Thoracic aorta (tissue), 2 donors: ENCODE results near the gene GAB2. TPM values are rescaled to one million over a fixed set of nuclear protein-coding genes. Genes with fewer than 3 reads are reported as not detected.
"Not testable (repeated sequence)": the region's sequence is repeated elsewhere in the genome, so short reads cannot be mapped to it uniquely, and the experiment has no call there.

Experiments used
- ATAC-seq: fragments of 150-250 bp; one replicate; pipeline ENCODE4 v1.8.0; 2017; ENCODE audit warnings: low read depth; ENCODE audit not compliant: insufficient number of reproducible peaks, low FRiP score
- DNase-seq: peaks from one replicate; pipeline ENCODE4 v3.0.0-alpha.2; 2020; ENCODE audit warnings: low spot score
- H3K27ac ChIP-seq, 2 donors: fragments of 200-600 bp; sonication (generic); 1 replicate in 1 of 2; 2 replicates in 1 of 2; pipeline ENCODE4 v1.5.1; 2016; ENCODE audit warnings: mild to moderate bottlenecking in 2 of 2, moderate library complexity in 2 of 2
- H3K27me3 ChIP-seq: fragments of 200-600 bp; sonication (generic); replicated peaks from 2 replicates; pipeline ENCODE4 v1.6.0; 2016; ENCODE audit warnings: mild to moderate bottlenecking; ENCODE audit not compliant: insufficient read depth
- H3K36me3 ChIP-seq: fragments of 200-600 bp; sonication (generic); one replicate; pipeline ENCODE4 v1.5.1; 2016
- H3K4me1 ChIP-seq, 2 donors: fragments of 200-600 bp; sonication (generic); 1 replicate in 1 of 2; 2 replicates in 1 of 2; pipeline versions ENCODE4 v1.5.1 to v1.6.0; 2016; ENCODE audit warnings: low read depth in 2 of 2, mild to moderate bottlenecking in 1 of 2; ENCODE audit not compliant: control insufficient read depth in 1 of 2
- H3K4me3 ChIP-seq: fragments of 200-600 bp; sonication (generic); 2 replicates; pipeline ENCODE4 v1.5.1; 2016; ENCODE audit warnings: mild to moderate bottlenecking
- H3K9me3 ChIP-seq: fragments of 200-600 bp; sonication (generic); 2 replicates; pipeline ENCODE4 v1.5.1; 2016
- CTCF ChIP-seq: fragments of 200-600 bp; sonication (generic); IDR thresholded peaks from one replicate; pipeline ENCODE4 v1.5.1; 2019; ENCODE audit warnings: antibody characterized with exemption
- total RNA-seq, 2 donors: library from RNA; depleted of rRNA; stranded (reverse); fragments of >200 nt; gene quantifications; one replicate each; pipeline versions ENCODE4 v1.1.0 to v1.2.3, GENCODE V29; 2016

Gene GAB2
- total RNA-seq, 2 donors from 2014 or later = 65.4 to 91.5 TPM

GRCh38 chr11:78226684-78227680 is 190.6 kb downstream of the GAB2 start:
- DNase-seq = no peak
- H3K27me3 ChIP-seq = no peaks in the 10 kb centered on the region
- TF ChIP-seq CTCF = no peak
- peaks cover 3 to 26% of the 10 kb centered on the region in 2 donors for H3K4me1 ChIP-seq
- H3K9me3 ChIP-seq = no peaks in the 10 kb centered on the region
- ATAC-seq = no peak
- H3K27ac ChIP-seq = no peak overlapping the region
- H3K4me3 ChIP-seq = no peak overlapping the region
- H3K36me3 ChIP-seq = peaks cover 35% of the 10 kb centered on the region

DNA sequence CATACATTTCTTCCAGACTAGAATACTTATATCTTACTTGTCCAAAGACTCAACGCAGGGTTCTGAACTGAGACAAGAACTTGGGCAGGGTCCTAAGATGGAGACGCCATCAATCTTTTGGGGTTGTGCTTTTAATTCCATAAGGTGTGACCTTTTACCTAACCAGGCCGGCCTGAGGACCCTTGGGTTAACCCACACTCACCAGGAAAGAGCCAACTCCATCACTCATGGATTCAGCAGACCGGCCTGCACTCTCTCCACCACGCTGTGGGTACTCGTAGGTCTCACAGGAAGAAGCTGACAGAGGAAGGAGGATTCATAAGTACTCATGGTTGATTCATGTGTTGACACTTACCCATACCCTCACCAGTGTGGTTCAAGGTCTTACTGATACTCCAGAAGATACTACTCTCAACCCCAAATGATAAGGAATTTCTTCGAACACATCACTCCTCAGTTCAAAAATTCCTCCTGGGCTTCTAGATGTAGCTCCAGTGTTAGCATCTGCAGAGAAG is 192.7 kb downstream of the GAB2 start:
- H3K36me3 ChIP-seq = peaks cover 55% of the 10 kb centered on the region
- no peak overlapping the region for H3K4me3 ChIP-seq
- no peak for DNase-seq
- H3K9me3 ChIP-seq = no peaks in the 10 kb centered on the region
- H3K4me1 ChIP-seq = peaks cover 0 to 6% of the 10 kb centered on the region in 2 donors
- no peak for ATAC-seq
- H3K27me3 ChIP-seq = no peaks in the 10 kb centered on the region
- no peak overlapping the region for H3K27ac ChIP-seq
- no peak for TF ChIP-seq CTCF

- H3K4me1 ChIP-seq = peaks cover 0 to 1% of the 10 kb centered on the region in 2 donors
- ATAC-seq = no peak
- no peak for DNase-seq
- peaks cover 59% of the 10 kb centered on the region for H3K36me3 ChIP-seq
- no peak overlapping the region for H3K4me3 ChIP-seq
- TF ChIP-seq CTCF = no peak
- H3K27me3 ChIP-seq = no peaks in the 10 kb centered on the region
- H3K27ac ChIP-seq = no peak overlapping the region
- H3K9me3 ChIP-seq = no peaks in the 10 kb centered on the region
Measured at GRCh38 chr11:78224506-78224905, 193.1 kb downstream of the GAB2 start.

DNA sequence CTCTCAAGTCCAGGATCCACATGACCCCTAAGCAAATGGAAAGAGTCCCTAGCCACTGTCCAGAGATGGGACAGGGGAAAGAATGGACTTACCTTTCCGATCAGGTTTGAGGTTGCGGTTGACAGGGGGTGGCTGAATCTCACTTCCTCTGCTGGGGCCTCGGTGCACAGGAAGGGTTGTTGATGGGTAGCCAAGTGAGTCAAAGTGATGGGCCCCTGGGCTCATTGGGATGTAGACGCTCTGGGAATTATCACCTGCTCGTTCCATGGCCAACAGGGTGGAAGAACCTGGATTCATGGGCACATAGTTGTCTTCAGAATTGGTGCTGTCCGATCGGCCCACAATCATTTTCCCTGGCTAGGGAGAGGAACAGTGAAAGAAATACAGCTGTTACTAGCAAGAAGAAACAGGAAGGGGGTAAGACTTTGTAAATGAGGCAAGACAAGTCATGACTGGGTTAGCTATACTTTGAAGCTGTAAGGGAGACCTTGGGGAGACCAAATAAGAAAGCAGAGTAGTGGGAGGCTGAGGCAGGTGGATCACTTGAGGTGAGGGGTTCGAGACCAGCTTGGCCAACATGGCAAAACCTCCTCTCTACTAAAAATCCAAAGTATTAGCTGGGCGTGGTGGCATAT is 194.2 kb downstream of the GAB2 start:
- ATAC-seq (no peak), DNase-seq (no peak)
- Histone ChIP-seq H3K36me3 (peaks cover 68% of the 10 kb centered on the region), H3K27me3 (no peaks in the 10 kb centered on the region), H3K4me1 (no peaks in the 10 kb centered on the region), H3K9me3 (no peaks in the 10 kb centered on the region), H3K27ac (no peak overlapping the region), H3K4me3 (no peak overlapping the region)
- TF ChIP-seq CTCF = no peak

- H3K4me3 ChIP-seq, H3K27ac ChIP-seq, H3K9me3 ChIP-seq, ATAC-seq, H3K27me3 ChIP-seq, H3K4me1 ChIP-seq, DNase-seq: not testable (repeated sequence)
- H3K36me3 ChIP-seq = peaks cover 72% of the 10 kb centered on the region
Measured at GRCh38 chr11:78222726-78223125, 194.9 kb downstream of the GAB2 start.
